ENCODE results near the gene PTPRD. TPM values are rescaled to one million over a fixed set of nuclear protein-coding genes. Genes with fewer than 3 reads are reported as not detected.

The PTPRD gene
- total and polyA plus RNA-seq, 2 experiments from 2014 or later, result 11.5 to 58.0 TPM

GRCh38 chr9:10009401-10009800 is 603.4 kb downstream of the PTPRD start:
- peak overlapping the region; percentile 86 for H3K27ac ChIP-seq (ENCODE audit: low read depth)
- no peaks in the 10 kb centered on the region for H3K36me3 ChIP-seq (ENCODE audit: insufficient read depth)
- no peaks in the 10 kb centered on the region for H4K20me1 ChIP-seq (replicated peaks; ENCODE audit: insufficient read depth)
- DNase-seq (ENCODE audit: low spot score) (no peak), ATAC-seq (no peak)
- no peaks in the 10 kb centered on the region for H3K27me3 Mint-ChIP-seq (ENCODE audit: insufficient read depth, low read depth, poor library complexity)
- peak overlapping the region; percentile 34 for H3K4me2 ChIP-seq
- no peaks in the 10 kb centered on the region for H3F3A ChIP-seq (replicated peaks; ENCODE audit: low read depth)
- H3K4me3 Mint-ChIP-seq, result no peak overlapping the region
- peaks cover 47% of the 10 kb centered on the region for H3K4me1 Mint-ChIP-seq
- H3K4me3 ChIP-seq, result no peak overlapping the region
- peaks cover 56% of the 10 kb centered on the region for H3K4me1 ChIP-seq (ENCODE audit: insufficient read depth)
- H2AFZ ChIP-seq, result no peak overlapping the region
- H3K27me3 ChIP-seq (ENCODE audit: insufficient read depth), result no peaks in the 10 kb centered on the region
- TF ChIP-seq, protein P1, sequence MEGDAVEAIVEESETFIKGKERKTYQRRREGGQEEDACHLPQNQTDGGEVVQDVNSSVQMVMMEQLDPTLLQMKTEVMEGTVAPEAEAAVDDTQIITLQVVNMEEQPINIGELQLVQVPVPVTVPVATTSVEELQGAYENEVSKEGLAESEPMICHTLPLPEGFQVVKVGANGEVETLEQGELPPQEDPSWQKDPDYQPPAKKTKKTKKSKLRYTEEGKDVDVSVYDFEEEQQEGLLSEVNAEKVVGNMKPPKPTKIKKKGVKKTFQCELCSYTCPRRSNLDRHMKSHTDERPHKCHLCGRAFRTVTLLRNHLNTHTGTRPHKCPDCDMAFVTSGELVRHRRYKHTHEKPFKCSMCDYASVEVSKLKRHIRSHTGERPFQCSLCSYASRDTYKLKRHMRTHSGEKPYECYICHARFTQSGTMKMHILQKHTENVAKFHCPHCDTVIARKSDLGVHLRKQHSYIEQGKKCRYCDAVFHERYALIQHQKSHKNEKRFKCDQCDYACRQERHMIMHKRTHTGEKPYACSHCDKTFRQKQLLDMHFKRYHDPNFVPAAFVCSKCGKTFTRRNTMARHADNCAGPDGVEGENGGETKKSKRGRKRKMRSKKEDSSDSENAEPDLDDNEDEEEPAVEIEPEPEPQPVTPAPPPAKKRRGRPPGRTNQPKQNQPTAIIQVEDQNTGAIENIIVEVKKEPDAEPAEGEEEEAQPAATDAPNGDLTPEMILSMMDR (conservative IDR thresholded peaks at IDR 0.05; ENCODE audit: low read depth in 2 of 2), result no peak
- TF ChIP-seq ZNF114 (CRISPR knock-in tag; IDR thresholded peaks at IDR 0.05) (no peak), NANOG (IDR thresholded peaks at IDR 0.05; ENCODE audit: borderline replicate concordance) (no peak), STAT1 (IDR thresholded peaks at IDR 0.05; ENCODE audit: unreplicated experiment) (no peak), CREB1 (CRISPR knock-in tag; IDR thresholded peaks at IDR 0.05; ENCODE audit: low read depth) (no peak), EZH2phosphoT487 (IDR thresholded peaks at IDR 0.05; ENCODE audit: unreplicated experiment) (no peak), POLR2AphosphoS5 (IDR thresholded peaks at IDR 0.05; ENCODE audit: low read depth) (no peak), JUNB (IDR thresholded peaks at IDR 0.05; ENCODE audit: unreplicated experiment) (no peak), ETS1 (IDR thresholded peaks at IDR 0.05) (no peak), ZNF462 (CRISPR knock-in tag; IDR thresholded peaks at IDR 0.05) (no peak), EZH2 (IDR thresholded peaks at IDR 0.05; ENCODE audit: low read depth, unreplicated experiment) (no peak), ZNF331 (CRISPR knock-in tag; IDR thresholded peaks at IDR 0.05; ENCODE audit: low read depth) (no peak), REST (IDR thresholded peaks at IDR 0.05; ENCODE audit: unreplicated experiment) (no peak)
- H3K27ac Mint-ChIP-seq, result peak overlapping the region; percentile 81; the same call in 1 of the 2 replicates
- H3K9me3 Mint-ChIP-seq, result no peaks in the 10 kb centered on the region
- no peaks in the 10 kb centered on the region for H3K36me3 Mint-ChIP-seq (ENCODE audit: low read depth)
- no peaks in the 10 kb centered on the region for H3K9me2 ChIP-seq (ENCODE audit: insufficient read depth)
- no peaks in the 10 kb centered on the region for H3K79me2 ChIP-seq (replicated peaks; ENCODE audit: insufficient read depth)
